ENCODE data around the gene HOXC10.
A peak's percentile ranks its signal among the peaks of the same experiment; 100 is the strongest.

The HOXC10 gene

GRCh38 chr12:54017878-54018467 lies 33.0 kb downstream of the HOXC10 start:
- peak overlapping the region; percentile 89 for H3K27ac Mint-ChIP-seq
- ATAC-seq (replicated peaks) (peak; percentile 86 to 88), DNase-seq (peak; percentile 65)
- no peaks in the 10 kb centered on the region for H3K9me3 Mint-ChIP-seq
- H3K4me1 Mint-ChIP-seq = peaks cover 21 to 41% of the 10 kb centered on the region in 2 donors
- peak overlapping the region; percentile 83 to 86 for H3K4me3 Mint-ChIP-seq
- H3K36me3 Mint-ChIP-seq = peaks cover 0 to 2% of the 10 kb centered on the region in 2 donors
- H3K27me3 Mint-ChIP-seq = peaks cover 69 to 83% of the 10 kb centered on the region in 2 donors

DNA sequence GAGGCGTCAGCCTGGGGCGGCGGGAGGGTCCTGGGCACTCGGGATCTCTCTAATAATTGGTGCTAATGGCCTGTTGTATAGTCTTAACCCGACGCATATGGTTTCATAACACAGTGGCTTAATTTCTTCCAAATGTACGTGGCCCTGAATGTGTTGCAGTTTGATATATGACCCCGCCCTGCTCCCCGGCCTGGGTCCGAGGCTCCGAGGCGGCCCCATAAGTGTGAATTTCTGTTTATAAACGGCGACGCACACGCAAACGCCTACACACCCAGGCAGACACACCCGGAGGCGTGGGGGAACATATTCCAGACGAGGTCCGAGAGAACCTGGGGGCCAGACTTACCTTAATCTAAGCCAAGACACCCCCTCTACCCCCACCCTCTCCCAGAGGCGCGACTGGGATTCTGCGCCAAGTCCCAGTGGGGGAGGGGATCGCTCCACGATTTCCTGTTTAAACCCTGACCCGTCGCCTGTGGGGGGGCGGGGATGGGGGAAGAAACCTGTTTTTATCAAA lies 33.6 kb downstream of the HOXC10 start:
- Mint-ChIP-seq H3K4me1 (peaks cover 21 to 41% of the 10 kb centered on the region in 2 donors), H3K27ac (peak overlapping the region; percentile 89), H3K27me3 (peaks cover 69 to 83% of the 10 kb centered on the region in 2 donors), H3K36me3 (peaks cover 0 to 2% of the 10 kb centered on the region in 2 donors), H3K4me3 (peak overlapping the region; percentile 83 to 86), H3K9me3 (no peaks in the 10 kb centered on the region)
- ATAC-seq (replicated peaks) = no peak
- no peak for DNase-seq

GRCh38 chr12:54019091-54019811 lies 34.3 kb downstream of the HOXC10 start:
- Mint-ChIP-seq H3K27me3 (peaks cover 70 to 83% of the 10 kb centered on the region in 2 donors), H3K4me1 (peaks cover 21 to 40% of the 10 kb centered on the region in 2 donors), H3K4me3 (peak overlapping the region; percentile 32 to 49), H3K36me3 (peaks cover 0 to 2% of the 10 kb centered on the region in 2 donors), H3K27ac (no peak overlapping the region), H3K9me3 (no peaks in the 10 kb centered on the region)
- no peak for DNase-seq
- no peak for ATAC-seq (replicated peaks)

GRCh38 chr12:54019924-54020590 lies 35.1 kb downstream of the HOXC10 start:
- peak overlapping the region in 1 of 2 donors; percentile 5 for H3K4me3 Mint-ChIP-seq
- no peak for ATAC-seq (replicated peaks)

GRCh38 chr12:54020591-54021405 lies 35.9 kb downstream of the HOXC10 start:
- Mint-ChIP-seq H3K36me3 (no peaks in the 10 kb centered on the region), H3K4me1 (peaks cover 21 to 33% of the 10 kb centered on the region in 2 donors), H3K27ac (no peak overlapping the region), H3K4me3 (no peak overlapping the region), H3K9me3 (no peaks in the 10 kb centered on the region), H3K27me3 (peaks cover 60 to 84% of the 10 kb centered on the region in 2 donors)
- ATAC-seq (replicated peaks) (no peak), DNase-seq (no peak)

More at GRCh38 chr12:54019924-54020590, 35.1 kb downstream of the HOXC10 start:
- no peak for DNase-seq
- H3K27ac Mint-ChIP-seq = no peak overlapping the region
- peaks cover 63 to 82% of the 10 kb centered on the region in 2 donors for H3K27me3 Mint-ChIP-seq
- no peaks in the 10 kb centered on the region for H3K9me3 Mint-ChIP-seq
- peaks cover 21 to 33% of the 10 kb centered on the region in 2 donors for H3K4me1 Mint-ChIP-seq
- H3K36me3 Mint-ChIP-seq = peaks cover 0 to under 1% of the 10 kb centered on the region in 2 donors

DNA sequence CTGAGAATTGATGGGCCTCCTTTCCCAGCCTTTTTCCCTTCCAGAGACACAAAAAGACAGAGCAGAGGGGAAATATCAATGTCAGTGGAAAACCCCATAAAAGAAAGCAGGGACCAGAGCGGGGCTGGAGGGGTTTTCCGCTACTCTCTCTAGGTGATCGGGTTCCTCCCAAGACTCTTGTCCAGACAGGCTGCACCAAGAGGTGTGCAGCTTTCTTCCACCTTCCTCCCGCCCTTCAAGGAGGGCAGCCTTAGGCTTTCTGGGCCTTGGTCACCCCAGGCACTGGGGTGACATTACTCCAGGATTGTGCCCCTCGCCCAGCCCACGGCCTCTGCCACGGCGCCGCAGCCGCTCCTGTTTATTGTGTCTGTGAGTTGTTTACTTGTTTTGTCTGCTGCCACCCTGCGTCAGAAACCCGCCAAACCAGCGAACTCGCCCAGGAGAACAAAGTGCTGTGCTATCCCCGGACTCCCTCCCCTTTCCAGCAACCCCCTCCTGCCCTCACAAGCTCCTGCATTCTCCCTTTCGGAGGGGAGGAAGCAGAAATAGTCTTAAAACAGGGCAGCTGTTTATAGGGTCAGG lies 36.6 kb downstream of the HOXC10 start:
- Mint-ChIP-seq H3K27me3 (peaks cover 63 to 88% of the 10 kb centered on the region in 2 donors), H3K36me3 (no peaks in the 10 kb centered on the region), H3K4me3 (peak overlapping the region in 1 of 2 donors; percentile 56), H3K9me3 (no peaks in the 10 kb centered on the region), H3K4me1 (peaks cover 23 to 33% of the 10 kb centered on the region in 2 donors), H3K27ac (no peak overlapping the region)
- DNase-seq = no peak
- no peak for ATAC-seq (replicated peaks)

GRCh38 chr12:54022960-54023884 lies 38.3 kb downstream of the HOXC10 start:
- ATAC-seq (replicated peaks) (no peak), DNase-seq (no peak)
- Mint-ChIP-seq H3K36me3 (no peaks in the 10 kb centered on the region), H3K27me3 (peaks cover 66 to 88% of the 10 kb centered on the region in 2 donors), H3K4me1 (peaks cover 15 to 28% of the 10 kb centered on the region in 2 donors), H3K27ac (peak overlapping the region; percentile 22), H3K4me3 (no peak overlapping the region), H3K9me3 (no peaks in the 10 kb centered on the region)

GRCh38 chr12:54024127-54024526 lies 39.2 kb downstream of the HOXC10 start:
- DNase-seq (no peak), ATAC-seq (replicated peaks) (no peak)
- no peaks in the 10 kb centered on the region for H3K9me3 Mint-ChIP-seq
- H3K27ac Mint-ChIP-seq = no peak overlapping the region
- no peak overlapping the region for H3K4me3 Mint-ChIP-seq
- no peaks in the 10 kb centered on the region for H3K36me3 Mint-ChIP-seq
- H3K27me3 Mint-ChIP-seq = peaks cover 68 to 88% of the 10 kb centered on the region in 2 donors
- peaks cover 15 to 23% of the 10 kb centered on the region in 2 donors for H3K4me1 Mint-ChIP-seq

GRCh38 chr12:54024581-54025305 lies 39.8 kb downstream of the HOXC10 start:
- no peak for DNase-seq
- Mint-ChIP-seq H3K9me3 (no peaks in the 10 kb centered on the region), H3K4me3 (no peak overlapping the region), H3K4me1 (peaks cover 18 to 21% of the 10 kb centered on the region in 2 donors), H3K27ac (no peak overlapping the region), H3K27me3 (peaks cover 71 to 87% of the 10 kb centered on the region in 2 donors), H3K36me3 (no peaks in the 10 kb centered on the region)
- ATAC-seq (replicated peaks) = no peak

GRCh38 chr12:54025499-54026405 lies 40.8 kb downstream of the HOXC10 start:
- Mint-ChIP-seq H3K36me3 (no peaks in the 10 kb centered on the region), H3K4me3 (no peak overlapping the region), H3K27me3 (peaks cover 74 to 90% of the 10 kb centered on the region in 2 donors), H3K27ac (no peak overlapping the region), H3K4me1 (peaks cover 18 to 21% of the 10 kb centered on the region in 2 donors), H3K9me3 (no peaks in the 10 kb centered on the region)
- no peak for DNase-seq
- no peak for ATAC-seq (replicated peaks)

DNA sequence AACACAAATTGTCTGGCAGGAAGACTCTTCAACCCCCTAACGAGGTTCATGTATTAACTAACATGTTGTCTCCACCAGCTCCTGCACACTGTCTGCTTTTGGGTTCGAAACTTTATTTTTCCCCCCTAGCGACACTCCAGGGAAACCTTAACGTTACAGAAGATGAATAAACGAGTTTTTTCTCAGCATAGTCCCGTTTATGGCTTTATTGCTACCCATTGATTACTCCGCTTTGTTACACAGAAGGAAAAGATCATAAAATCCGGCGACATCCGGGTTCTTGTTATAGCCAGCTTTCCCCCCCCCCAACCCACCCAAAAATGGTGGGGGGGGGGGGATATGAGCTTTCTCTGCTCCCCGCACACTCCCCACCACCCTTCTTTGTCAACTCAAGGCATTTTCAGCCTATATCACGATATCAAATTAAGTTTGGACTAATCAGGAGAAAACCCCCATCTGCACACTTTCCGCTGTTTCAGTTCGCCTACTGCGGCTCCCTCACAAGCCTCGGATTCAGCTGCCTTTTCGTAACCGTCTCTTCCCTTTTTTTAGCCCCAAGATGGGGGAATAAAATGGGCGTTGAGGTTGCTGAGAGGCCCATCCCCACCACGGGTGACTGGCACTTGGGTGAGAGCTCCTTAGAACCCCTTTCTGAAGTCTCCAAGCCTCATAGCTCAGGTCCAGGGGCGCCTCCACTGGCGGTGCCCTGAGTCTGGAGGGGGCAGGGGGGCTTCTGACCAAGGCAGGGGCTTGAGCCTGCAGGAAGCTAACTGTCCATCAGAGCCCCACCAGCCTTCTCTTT lies 41.9 kb downstream of the HOXC10 start:
- Mint-ChIP-seq H3K9me3 (no peaks in the 10 kb centered on the region), H3K4me3 (peak overlapping the region in 1 of 2 donors; percentile 48), H3K4me1 (peaks cover 11 to 15% of the 10 kb centered on the region in 2 donors), H3K27ac (peak overlapping the region; percentile 44), H3K27me3 (peaks cover 75 to 93% of the 10 kb centered on the region in 2 donors), H3K36me3 (no peaks in the 10 kb centered on the region)
- ATAC-seq (replicated peaks) (no peak), DNase-seq (no peak)
